NCI-H2196 (cell line): ENCODE data around the gene PRMT7.

Source experiments
- DNase-seq: peaks from one replicate; lab custom pipeline; 2025; ENCODE audit not compliant: unreplicated experiment; lab: John Stamatoyannopoulos, UW

Gene PRMT7

DNA sequence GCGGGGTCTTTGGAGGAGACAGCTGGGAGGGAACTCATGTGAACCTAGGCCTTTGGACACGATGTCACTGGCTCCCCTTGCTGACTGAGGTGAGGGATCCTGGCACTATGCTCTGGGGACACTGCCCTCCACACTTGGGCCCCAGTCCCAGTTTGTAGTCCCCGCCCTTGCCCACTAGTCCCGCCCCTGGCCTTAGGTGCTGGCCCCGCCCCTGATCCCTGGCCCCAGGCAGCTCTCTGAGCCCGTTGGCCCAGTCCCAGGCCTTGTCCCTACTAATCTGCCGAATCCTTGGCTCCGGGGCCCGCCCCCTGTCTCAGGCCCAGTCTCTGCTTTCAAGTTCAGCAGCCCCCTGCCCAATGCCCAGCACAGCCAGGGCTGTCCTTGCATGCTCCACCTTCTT is 76.5 kb downstream of the PRMT7 start:
- DNase-seq: no peak

GRCh38 chr16:68388124-68388523 is 77.3 kb downstream of the PRMT7 start:
- no peak for DNase-seq

- no peak for DNase-seq
Measured at GRCh38 chr16:68389006-68389405, 78.2 kb downstream of the PRMT7 start.

GRCh38 chr16:68389750-68390371 is 79.0 kb downstream of the PRMT7 start:
- DNase-seq: no peak

GRCh38 chr16:68393333-68393732 is 82.5 kb downstream of the PRMT7 start:
- DNase-seq: no peak

DNA sequence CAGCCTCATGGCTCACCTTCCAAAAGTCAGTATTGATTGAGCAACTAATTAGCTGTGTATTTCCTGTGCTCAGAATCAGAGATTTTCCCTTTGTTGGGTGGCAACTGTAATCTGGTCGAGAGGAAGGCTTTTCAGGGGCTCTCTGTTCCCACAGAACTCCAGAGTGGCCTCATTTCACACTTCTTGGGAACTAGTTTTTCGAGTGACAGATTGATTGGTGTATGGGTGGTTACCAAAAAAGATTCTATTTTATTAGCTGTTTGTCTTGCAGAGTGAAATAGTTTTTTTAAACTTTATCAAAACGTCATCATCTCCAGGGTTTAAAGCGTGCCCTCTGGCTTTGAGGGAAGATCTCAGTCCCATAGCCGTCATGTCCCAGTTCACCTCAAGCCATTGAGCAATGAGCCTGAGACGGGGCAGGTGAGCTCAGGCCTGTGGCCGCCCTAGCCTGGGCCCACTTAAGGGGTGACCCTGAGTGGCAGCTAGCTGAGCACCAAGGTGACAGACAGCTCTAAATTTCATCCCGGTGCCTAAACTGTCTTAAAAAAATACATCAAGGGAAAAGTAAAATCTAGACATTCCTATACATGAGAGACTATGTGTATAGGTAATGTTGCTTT is 84.5 kb downstream of the PRMT7 start:
- no peak for DNase-seq

DNA sequence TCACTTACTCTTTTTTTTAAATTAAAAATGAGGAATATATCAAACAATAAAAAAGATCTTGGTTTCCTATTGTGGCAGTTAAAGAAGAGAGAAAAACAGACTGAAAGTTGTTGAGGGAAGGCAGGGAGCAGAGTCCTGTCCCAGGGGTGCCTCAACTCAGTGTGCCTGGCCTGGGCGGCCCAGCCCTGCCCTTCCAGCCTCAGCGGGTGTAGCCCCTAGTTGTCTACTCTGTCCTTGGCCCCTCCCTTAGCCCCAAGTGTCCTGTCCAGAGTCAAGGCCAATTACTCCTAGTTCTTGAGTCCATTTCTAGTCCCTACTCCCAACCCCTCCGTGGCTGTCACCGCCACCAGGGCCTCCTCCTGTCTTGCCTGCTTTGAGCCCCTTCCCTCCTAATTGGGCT is 85.0 kb downstream of the PRMT7 start:
- no peak for DNase-seq

DNA sequence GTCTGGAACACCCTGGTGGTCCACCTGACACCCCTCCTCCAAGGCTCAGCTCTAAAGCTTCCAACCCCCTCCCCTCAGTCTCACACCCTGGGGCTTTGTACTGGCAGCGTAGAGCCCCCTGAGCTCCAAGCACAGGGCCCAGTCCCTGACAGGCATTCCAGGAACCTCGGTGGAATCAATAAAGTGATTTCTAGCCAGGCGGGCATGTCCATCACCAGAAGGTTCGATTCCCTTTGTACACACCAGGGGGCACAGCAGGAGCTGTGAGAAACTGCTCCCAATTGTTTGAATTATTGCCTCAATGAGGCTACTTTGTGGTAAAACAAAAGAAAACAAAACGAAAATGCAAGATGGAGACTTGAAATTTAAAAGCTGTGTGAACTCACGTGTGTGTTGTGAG is 85.7 kb downstream of the PRMT7 start:
- no peak for DNase-seq

DNA sequence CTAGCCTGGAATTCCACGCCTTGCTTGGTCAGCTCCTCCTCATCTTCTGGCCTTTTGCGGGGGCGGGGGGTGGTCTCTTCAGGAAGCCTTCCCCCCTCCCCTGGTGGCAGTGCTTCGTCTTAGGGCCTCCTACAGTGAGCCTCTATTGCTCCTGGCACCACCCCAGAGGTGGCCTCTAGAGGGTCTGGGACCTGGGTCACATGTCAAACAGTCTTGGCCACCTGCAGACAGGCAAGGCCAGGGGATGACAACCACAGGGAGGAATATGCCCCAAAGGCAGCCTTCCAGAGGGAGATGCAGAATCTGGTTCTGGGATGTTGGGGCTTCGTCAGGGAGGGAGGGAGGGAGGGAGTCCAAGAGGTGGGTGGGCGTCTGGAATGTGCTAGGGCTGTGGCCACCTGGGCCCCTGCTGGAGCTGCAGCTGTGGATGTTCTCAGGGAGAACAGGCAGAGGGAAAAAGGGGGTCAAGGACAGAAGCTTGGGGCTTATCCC is 86.9 kb downstream of the PRMT7 start:
- DNase-seq: no peak

GRCh38 chr16:68399456-68399855 is 88.6 kb downstream of the PRMT7 start:
- DNase-seq: no peak

GRCh38 chr16:68400083-68400923 is 89.5 kb downstream of the PRMT7 start:
- no peak for DNase-seq

DNA sequence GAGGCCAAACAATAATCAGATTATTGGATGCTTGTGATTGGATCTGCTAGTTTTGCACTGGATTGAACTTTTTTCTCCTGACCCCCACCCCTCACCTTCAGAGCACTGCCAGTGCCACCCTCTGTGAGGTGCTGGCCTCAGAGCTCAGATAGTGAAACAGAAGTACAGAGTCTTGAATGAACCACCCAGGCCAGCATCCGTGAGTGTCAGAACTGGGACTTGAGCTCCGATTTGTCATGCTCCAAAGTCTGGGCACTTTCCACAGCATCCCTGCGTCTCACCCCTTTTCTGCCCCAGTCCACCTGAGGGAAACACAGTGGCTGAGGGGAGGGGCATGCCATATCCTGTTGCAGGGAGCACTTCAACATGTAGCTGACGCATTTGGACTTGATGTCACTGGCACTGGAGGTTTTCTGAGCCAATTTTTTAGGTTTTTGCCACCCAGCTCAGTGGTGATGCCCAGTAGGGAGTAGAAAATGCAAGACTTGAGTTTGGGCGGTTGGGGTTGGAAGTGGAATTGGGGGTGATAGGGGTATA is 90.2 kb downstream of the PRMT7 start:
- DNase-seq: no peak

DNA sequence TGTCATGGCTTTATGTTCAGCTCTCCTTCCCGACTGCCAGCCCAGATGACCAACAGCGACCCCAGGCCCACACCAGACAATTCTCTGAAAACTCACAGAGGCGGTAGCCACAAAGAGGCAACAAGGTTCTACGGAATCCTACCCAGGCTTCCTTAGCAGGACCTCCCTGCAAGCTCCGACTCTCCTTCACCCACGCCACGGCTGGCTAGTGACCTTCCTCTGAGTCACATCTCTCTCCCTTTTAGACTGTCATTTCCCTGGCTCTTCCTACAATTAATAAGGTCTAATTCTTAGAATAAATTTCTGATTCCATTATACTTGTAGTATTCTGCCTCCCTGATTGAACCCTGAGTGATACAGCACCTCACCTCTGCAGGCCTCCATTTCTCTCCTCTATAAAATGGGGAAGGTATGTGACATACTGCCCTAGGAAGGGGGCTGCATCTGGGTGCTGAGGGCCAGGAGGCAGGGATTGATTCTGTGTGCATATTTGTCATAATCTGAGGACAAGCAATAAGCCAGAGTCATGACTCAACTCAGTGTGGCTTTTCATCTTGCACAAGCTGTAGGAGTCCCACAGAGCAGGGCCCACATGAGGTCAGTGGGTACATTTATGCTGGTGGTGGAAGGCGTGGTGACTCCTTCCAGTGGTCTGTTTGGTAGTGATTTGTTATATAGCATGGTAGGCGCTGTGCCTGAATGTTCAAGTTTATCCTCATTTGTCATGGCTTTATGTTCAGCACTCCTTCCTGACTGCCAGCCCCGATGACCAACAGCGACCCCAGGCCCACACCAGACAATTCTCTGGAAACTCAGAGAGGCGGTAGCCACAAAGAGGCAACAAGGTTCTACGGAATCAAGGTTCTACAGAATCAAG is 91.3 kb downstream of the PRMT7 start:
- no peak for DNase-seq

DNA sequence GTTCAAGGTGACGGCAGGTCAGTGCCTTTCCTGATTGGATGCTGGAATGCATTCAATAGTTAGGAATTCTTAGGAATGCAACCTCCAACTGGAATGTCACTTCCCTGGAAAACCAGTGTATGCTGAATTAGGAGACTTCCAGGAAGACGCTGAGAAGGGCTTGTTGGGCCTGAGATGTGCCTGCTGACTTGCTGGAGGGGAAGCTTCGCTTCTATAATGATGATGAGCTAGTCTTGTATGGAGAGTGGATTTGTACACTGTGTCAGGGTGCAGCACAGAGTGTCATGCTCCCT is 91.9 kb downstream of the PRMT7 start:
- no peak for DNase-seq

GRCh38 chr16:68403177-68403576 is 92.4 kb downstream of the PRMT7 start:
- DNase-seq: no peak

DNA sequence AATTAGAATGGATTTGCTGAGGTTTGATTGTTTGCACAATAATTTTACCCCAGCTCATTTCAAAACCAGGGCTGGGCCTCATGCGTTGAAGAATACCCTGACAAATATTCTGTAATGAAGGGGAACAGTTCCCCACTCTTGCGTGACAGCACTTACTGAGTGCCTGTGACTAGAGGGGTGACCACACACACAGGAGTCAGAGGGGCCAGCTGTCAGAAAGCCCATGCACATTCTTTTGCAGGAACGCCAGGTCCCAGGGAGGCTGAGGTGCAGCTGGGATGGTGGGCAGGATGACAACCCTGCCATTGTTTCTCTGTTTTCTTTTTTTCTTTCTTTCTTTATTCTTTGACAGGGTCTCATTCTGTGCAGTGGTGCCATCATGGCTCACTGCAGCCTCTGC is 92.9 kb downstream of the PRMT7 start:
- no peak for DNase-seq

DNA sequence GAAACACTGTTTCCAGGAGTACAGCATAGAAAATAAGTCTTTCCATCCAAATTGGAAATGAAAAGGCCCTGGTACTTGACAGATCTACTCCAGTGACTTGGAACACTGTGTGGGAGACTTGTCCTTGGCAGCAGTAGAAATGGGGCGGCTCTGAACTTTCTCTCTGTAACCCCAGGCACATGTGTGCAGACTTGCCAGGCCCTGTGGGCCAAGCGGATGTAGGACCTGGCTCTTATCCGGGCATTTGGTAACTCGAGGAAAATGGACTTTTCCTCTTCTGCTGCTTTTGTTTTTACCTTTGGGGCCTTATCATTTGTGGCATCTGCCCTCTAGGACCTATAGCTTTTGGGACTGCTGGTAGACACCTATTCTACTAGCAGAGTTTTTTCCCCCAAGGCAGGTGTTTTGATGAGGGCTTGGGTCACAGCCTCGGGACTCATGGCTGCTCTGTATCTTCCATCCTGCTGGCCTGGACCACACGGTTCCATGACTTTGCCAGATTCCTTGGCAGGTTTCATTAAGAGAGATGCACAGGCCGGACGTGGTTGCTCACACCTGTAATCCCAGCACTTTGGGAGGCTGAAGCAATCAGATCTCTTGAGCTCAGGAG is 94.0 kb downstream of the PRMT7 start:
- DNase-seq: no peak

- no peak for DNase-seq
Measured at GRCh38 chr16:68406458-68407152, 95.8 kb downstream of the PRMT7 start.
